Transverse colon (tissue), 4 donors: ENCODE results near the gene CACNA1I. TPM values are rescaled to one million over a fixed set of nuclear protein-coding genes. Genes with fewer than 3 reads are reported as not detected.

Experiments used
- DNase-seq: peaks from one replicate; pipeline ENCODE4 v3.0.0-alpha.2; 2019
- H3K27ac ChIP-seq, 4 donors: fragments of 200-600 bp; sonication (generic); 2 replicates each; pipeline ENCODE4 v1.5.1; 2016 to 2018; ENCODE audit warnings: inconsistent platforms in 4 of 4
- H3K27me3 ChIP-seq: fragments of 200-600 bp; sonication (generic); 2 replicates; pipeline ENCODE4 v1.5.1; 2017; ENCODE audit warnings: inconsistent platforms
- H3K36me3 ChIP-seq, 4 donors: fragments of 200-600 bp; sonication (generic); 2 replicates each; pipeline ENCODE4 v1.5.1; 2017 to 2019; ENCODE audit warnings: inconsistent platforms in 4 of 4
- H3K4me1 ChIP-seq, 4 donors: fragments of 200-600 bp; sonication (generic); 2 replicates each; pipeline ENCODE4 v1.5.1; 2017 to 2020; ENCODE audit warnings: inconsistent platforms in 4 of 4
- H3K4me3 ChIP-seq, 4 donors: fragments of 200-600 bp; sonication (generic); 1 replicate in 1 of 4; 2 replicates in 3 of 4; pipeline versions ENCODE4 v1.5.1 to v1.6.1; 2017 to 2019; ENCODE audit warnings: inconsistent platforms in 4 of 4
- H3K9me3 ChIP-seq, 2 donors: fragments of 200-600 bp; sonication (generic); 2 replicates each; pipeline ENCODE4 v1.5.1; 2017 to 2019; ENCODE audit warnings: inconsistent platforms in 2 of 2
- EP300 ChIP-seq: sonication (generic); formaldehyde crosslinking; IDR thresholded peaks from one replicate; pipeline ENCODE4 v1.6.1; 2017; ENCODE audit warnings: antibody characterized with exemption, low read depth
- POLR2A ChIP-seq: fragments of 450-650 bp; IDR thresholded peaks from one replicate; pipeline ENCODE4 v1.6.1; 2016; ENCODE audit warnings: antibody characterized with exemption, mild to moderate bottlenecking, moderate library complexity
- POLR2AphosphoS5 ChIP-seq, 3 donors: sonication (generic); formaldehyde crosslinking; IDR thresholded peaks; one replicate each; pipeline ENCODE4 v1.6.1; 2016; ENCODE audit warnings: antibody characterized with exemption in 3 of 3
- WGBS, 2 donors: methylation state at CpG; one replicate each; pipeline ENCODE4 v1.1.5; 2018; ENCODE audit warnings: low coverage in 1 of 2; 5-methylcytosine and 5-hydroxymethylcytosine counted together
- in situ Hi-C, 4 donors: fragments of 200-750 bp; cut with MboI; loops; one replicate each; pipeline versions ENCODE4 v1.15.0 to v1.15.1; 2017; ENCODE audit warnings: low sequenced_read_pairs in 3 of 4, low pct_ligation_motif_present in 1 of 4, low pct_unique_long_range_greater_than_20kb in 1 of 4
- intact Hi-C: fragments of 100-400 bp; cut with DNase I; formaldehyde crosslinking; loops from one replicate; pipeline ENCODE4 v1.15.1; 2023; ENCODE audit warnings: low total_unique reads
- total RNA-seq, 4 donors: library from RNA; depleted of rRNA; stranded (reverse); fragments of >200 nt; gene quantifications; one replicate each; pipeline ENCODE4 v1.1.0, GENCODE V29; 2016
- TF ChIP-seq, protein P1 (sequence below), 5 experiments: fragments of 200-600 bp in 3 of 5; fragments of 450-650 bp in 2 of 5; sonication (generic) in 3 of 5; IDR thresholded peaks; 1 replicate in 2 of 5; 2 replicates in 3 of 5; pipeline ENCODE4 v1.5.1; 2016 to 2017; ENCODE audit warnings: antibody characterized with exemption in 5 of 5, inconsistent platforms in 3 of 5, mild to moderate bottlenecking in 2 of 5, moderate library complexity in 1 of 5

The CACNA1I gene
- total RNA-seq, 4 donors from 2014 or later = 0.14 to 1.1 (median 0.66) TPM

DNA sequence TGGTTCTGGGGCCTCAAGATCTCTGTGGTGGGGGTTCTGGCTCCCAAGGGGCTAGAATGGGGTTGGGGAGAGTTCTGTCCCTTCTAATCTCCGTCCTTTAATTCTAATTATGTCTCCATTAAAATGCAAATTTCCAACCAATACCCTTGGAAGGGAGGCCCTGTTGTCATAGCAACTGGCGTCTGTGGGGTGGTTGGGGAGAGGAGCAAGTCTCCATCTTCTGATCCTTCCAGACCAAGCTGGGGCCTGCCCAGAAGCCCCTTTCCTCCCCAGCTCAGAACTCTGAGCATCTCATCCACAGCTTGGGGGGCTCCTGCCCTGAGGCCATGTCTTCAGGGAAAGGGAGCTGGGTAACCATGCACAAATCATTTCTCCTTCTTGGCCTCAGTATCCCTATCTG, 32.6 kb upstream of the CACNA1I start:
- H3K9me3 ChIP-seq = no peaks in the 10 kb centered on the region
- in situ Hi-C loops (loop anchor here (5.0 to 25.0 kb wide), 5 partner anchors 376 to 824 kb away; partner anchors contain the start of genes SGSM3 (in 3 of the 4), ADSL (in 1 of the 4) and CBX7 (in 1 of the 4)), intact Hi-C loops (loop anchor here (5.0 kb wide), 2 partner anchors 484 to 809 kb away; partner anchors contain the start of gene ADSL)
- TF ChIP-seq EP300 = no peak
- TF ChIP-seq POLR2A = no peak
- TF ChIP-seq, protein P1, sequence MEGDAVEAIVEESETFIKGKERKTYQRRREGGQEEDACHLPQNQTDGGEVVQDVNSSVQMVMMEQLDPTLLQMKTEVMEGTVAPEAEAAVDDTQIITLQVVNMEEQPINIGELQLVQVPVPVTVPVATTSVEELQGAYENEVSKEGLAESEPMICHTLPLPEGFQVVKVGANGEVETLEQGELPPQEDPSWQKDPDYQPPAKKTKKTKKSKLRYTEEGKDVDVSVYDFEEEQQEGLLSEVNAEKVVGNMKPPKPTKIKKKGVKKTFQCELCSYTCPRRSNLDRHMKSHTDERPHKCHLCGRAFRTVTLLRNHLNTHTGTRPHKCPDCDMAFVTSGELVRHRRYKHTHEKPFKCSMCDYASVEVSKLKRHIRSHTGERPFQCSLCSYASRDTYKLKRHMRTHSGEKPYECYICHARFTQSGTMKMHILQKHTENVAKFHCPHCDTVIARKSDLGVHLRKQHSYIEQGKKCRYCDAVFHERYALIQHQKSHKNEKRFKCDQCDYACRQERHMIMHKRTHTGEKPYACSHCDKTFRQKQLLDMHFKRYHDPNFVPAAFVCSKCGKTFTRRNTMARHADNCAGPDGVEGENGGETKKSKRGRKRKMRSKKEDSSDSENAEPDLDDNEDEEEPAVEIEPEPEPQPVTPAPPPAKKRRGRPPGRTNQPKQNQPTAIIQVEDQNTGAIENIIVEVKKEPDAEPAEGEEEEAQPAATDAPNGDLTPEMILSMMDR (IDR thresholded peaks at IDR 0.05) = no peak
- no peak for TF ChIP-seq POLR2AphosphoS5 (IDR thresholded peaks at IDR 0.05)
- no peaks in the 10 kb centered on the region for H3K36me3 ChIP-seq
- WGBS, 2 donors = 45 to 83% methylated on average over 1 to 2 of the region's 2 CpGs
- H3K4me1 ChIP-seq = peaks cover 0 to 7% (median 3%) of the 10 kb centered on the region in 4 donors
- H3K4me3 ChIP-seq = no peak overlapping the region
- H3K27ac ChIP-seq = no peak overlapping the region
- DNase-seq = no peak
- H3K27me3 ChIP-seq = peaks cover 3% of the 10 kb centered on the region

DNA sequence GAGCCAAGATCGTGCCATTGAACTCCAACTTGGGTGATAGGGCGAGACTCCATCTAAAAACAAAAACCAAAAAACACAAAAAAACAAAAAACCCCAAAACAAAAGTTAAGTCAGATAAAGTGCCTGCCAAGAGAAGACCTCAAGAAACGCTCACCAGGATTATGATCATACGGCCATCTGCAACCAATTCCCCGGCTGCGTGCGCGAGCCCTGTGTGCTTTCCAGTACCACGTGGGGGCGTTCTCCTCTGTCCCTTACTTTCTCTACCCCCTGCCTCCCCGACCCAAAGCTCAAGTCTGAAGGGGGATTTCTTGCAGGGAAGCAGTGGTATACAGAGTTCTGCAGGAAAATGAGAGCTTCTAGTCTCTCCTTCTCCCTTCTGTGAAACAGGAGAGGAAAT, 27.5 kb upstream of the CACNA1I start:
- H3K36me3 ChIP-seq = no peaks in the 10 kb centered on the region
- no peak overlapping the region for H3K27ac ChIP-seq
- TF ChIP-seq POLR2AphosphoS5 (IDR thresholded peaks at IDR 0.05) = no peak
- no peak for TF ChIP-seq POLR2A
- TF ChIP-seq, protein P1 (IDR thresholded peaks at IDR 0.05) = peak in 2 of 5 experiments; percentile 8 to 17
- no peak for TF ChIP-seq EP300
- no peaks in the 10 kb centered on the region for H3K9me3 ChIP-seq
- H3K27me3 ChIP-seq = peaks cover 37% of the 10 kb centered on the region
- WGBS, 2 donors = 17% methylated on average over 8 to 11 of the region's 11 CpGs
- DNase-seq = no peak
- no peak overlapping the region for H3K4me3 ChIP-seq
- in situ Hi-C loops = loop anchor here in 3 of 4 donors (10.0 to 25.0 kb wide), 3 partner anchors 381 to 819 kb away; partner anchors contain the start of genes SGSM3 (in 3 of the 3) and CBX7 (in 1 of the 3)
- intact Hi-C loops = no loop called here
- no peaks in the 10 kb centered on the region for H3K4me1 ChIP-seq

DNA sequence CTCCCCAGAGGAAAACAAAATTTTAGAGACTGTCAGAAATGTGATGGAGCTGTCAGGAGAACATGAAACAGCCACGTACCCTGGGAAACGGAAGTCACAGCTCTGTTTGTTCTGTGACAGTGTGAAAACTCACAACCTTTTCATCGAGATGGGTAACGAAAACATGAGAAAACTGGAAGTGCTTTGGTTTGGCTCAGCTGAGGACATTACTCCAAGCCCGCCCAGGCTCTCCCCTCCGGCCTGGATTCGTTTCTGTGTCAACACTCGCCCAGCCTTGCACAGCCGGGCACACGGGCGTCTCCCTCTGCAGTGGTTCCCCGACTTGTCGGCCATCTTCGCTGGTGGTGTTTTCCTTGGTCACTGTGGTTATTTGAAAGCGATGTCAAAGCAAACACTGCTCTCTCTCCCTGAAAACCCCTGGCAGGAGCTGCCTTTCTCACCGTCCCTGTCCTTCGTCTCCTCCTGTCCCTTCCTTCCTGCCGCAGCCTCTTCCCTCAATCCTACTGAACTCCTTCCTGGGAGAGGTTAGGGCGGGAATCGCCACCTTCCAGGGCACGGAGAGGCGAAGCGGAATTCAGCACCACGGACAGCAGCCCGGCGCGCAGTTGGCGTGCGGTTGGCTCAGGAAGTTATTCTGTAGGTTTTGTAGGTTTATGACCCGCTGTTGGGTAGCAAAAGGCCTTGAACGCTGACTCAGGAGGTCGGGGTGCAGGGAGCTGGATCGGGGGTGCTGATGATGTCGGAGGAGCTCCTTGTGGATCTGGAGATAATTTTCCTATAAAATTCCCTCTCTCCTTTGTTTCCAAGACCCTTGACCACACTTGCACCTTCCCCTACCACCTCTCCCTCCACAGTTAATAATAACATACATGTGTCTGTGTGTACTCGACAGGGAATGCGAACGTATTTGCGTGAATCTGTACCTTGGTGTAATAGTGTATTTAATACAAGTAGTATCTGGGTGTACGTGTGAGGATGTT, 24.9 kb upstream of the CACNA1I start:
- Histone ChIP-seq H3K27ac (no peak overlapping the region), H3K27me3 (peaks cover 57% of the 10 kb centered on the region), H3K36me3 (no peaks in the 10 kb centered on the region), H3K9me3 (no peaks in the 10 kb centered on the region), H3K4me1 (no peaks in the 10 kb centered on the region), H3K4me3 (no peak overlapping the region)
- intact Hi-C loops (no loop called here), in situ Hi-C loops (loop anchor here (5.0 to 25.0 kb wide), 4 partner anchors 383 to 817 kb away; partner anchors contain the start of genes SGSM3 (in 3 of the 4) and CBX7 (in 1 of the 4))
- 39 to 43% methylated on average over 22 to 39 of the region's 39 CpGs for WGBS, 2 donors
- peak; percentile 47 for DNase-seq
- TF ChIP-seq EP300 = no peak
- TF ChIP-seq POLR2AphosphoS5 (IDR thresholded peaks at IDR 0.05) = no peak
- TF ChIP-seq, protein P1 (IDR thresholded peaks at IDR 0.05) = no peak
- no peak for TF ChIP-seq POLR2A

DNA sequence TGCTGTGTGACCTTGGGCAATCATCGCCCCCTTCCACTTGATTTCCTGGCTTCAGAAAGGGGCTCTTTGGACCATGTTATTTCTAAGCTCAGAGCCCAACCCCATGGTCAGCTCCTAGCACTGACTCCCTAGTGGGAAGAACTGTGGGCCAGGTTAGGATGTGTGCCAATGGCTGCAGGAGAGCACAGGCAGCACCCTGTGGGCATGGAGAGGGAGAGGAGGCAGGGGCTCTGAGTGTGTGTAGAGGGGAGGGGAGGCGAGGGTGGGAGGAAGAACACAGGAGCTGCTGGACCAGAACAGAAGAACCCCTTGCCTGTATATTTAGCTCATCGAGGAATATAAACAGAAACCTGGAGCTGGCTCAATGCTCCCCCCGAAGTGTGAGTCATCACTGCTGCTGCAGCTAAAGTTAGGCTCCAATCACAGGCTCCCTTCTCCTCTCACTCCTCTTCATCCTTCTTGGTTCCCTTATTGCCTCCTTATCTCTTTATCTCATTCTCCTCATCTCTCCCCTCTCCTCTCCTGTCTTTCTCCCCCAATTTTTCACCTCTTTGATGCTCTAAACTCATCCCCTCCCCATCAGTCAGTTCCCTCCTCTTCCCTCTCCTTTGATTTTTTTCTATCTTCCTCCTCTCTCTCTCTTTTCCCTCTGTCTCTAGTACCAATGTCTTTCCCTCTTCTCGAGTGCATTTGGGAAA, 23.5 kb upstream of the CACNA1I start:
- Histone ChIP-seq H3K27me3 (peaks cover 71% of the 10 kb centered on the region), H3K36me3 (no peaks in the 10 kb centered on the region), H3K4me1 (no peaks in the 10 kb centered on the region), H3K4me3 (no peak overlapping the region), H3K27ac (no peak overlapping the region), H3K9me3 (no peaks in the 10 kb centered on the region)
- in situ Hi-C loops (loop anchor here (5.0 to 25.0 kb wide), 4 partner anchors 385 to 815 kb away; partner anchors contain the start of genes SGSM3 (in 3 of the 4) and CBX7 (in 1 of the 4)), intact Hi-C loops (no loop called here)
- 12 to 37% methylated on average over 3 to 5 of the region's 5 CpGs for WGBS, 2 donors
- TF ChIP-seq, protein P1 (IDR thresholded peaks at IDR 0.05) = no peak
- no peak for TF ChIP-seq POLR2A
- DNase-seq = no peak
